ENCODE measurements around the gene NAA40. TPM values are rescaled to one million over a fixed set of nuclear protein-coding genes. Genes with fewer than 3 reads are reported as not detected.

Gene NAA40
- total RNA-seq, 1 experiment from 2014 or later, result 44.4 TPM

DNA sequence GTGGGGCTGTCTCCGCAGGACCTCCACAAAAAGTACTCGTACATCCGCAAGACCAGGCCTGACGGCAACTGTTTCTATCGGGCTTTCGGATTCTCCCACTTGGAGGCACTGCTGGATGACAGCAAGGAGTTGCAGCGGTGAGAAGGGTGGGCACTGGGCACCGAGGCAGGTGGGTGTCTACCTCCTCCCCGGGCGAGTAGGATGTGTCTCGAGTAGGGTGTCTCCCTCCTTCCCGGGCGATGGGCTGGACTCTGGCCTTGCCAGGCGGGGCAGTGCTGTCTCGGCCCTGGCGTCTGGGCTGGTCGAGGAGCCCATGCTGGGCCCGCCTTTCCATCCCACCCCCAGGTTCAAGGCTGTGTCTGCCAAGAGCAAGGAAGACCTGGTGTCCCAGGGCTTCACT is 57.7 kb downstream of the NAA40 start:
- H4K5ac ChIP-seq (ENCODE audit: insufficient read length, low read depth, low read length), result no peak overlapping the region
- no peak overlapping the region for H2BK120ac ChIP-seq (ENCODE audit: low read depth, low read length, poor library complexity, severe bottlenecking)
- H3K4me1 ChIP-seq (ENCODE audit: insufficient read depth, low read length), result no peaks in the 10 kb centered on the region
- no peak overlapping the region for H4K8ac ChIP-seq (replicated peaks; ENCODE audit: insufficient read length, low read depth, low read length)
- no peak overlapping the region for H2BK20ac ChIP-seq (ENCODE audit: low read depth, low read length, poor library complexity, severe bottlenecking)
- H3K4me2 ChIP-seq (ENCODE audit: insufficient read depth, insufficient read length, low read length), result no peak overlapping the region
- Mint-ChIP-seq H3K36me3 (ENCODE audit: insufficient read depth in 1 of 3, low read depth in 3 of 3) (peaks cover 26 to 59% (median 57%) of the 10 kb centered on the region in 3 experiments; a peak in 6 of 7 replicates), H3K9me3 (no peaks in the 10 kb centered on the region), H3K4me3 (no peak overlapping the region), H3K4me1 (peaks cover 7 to 13% of the 10 kb centered on the region in 2 experiments), H3K27ac (no peak overlapping the region), H3K27me3 (ENCODE audit: low read depth) (peaks cover 7% of the 10 kb centered on the region)
- H2AK5ac ChIP-seq (ENCODE audit: insufficient read length, low read length), result no peak overlapping the region
- H3K56ac ChIP-seq (ENCODE audit: insufficient read length, low read depth, low read length), result no peak overlapping the region
- H2BK12ac ChIP-seq (ENCODE audit: insufficient read length, low read depth, low read length), result no peak overlapping the region
- TF ChIP-seq, protein P1, sequence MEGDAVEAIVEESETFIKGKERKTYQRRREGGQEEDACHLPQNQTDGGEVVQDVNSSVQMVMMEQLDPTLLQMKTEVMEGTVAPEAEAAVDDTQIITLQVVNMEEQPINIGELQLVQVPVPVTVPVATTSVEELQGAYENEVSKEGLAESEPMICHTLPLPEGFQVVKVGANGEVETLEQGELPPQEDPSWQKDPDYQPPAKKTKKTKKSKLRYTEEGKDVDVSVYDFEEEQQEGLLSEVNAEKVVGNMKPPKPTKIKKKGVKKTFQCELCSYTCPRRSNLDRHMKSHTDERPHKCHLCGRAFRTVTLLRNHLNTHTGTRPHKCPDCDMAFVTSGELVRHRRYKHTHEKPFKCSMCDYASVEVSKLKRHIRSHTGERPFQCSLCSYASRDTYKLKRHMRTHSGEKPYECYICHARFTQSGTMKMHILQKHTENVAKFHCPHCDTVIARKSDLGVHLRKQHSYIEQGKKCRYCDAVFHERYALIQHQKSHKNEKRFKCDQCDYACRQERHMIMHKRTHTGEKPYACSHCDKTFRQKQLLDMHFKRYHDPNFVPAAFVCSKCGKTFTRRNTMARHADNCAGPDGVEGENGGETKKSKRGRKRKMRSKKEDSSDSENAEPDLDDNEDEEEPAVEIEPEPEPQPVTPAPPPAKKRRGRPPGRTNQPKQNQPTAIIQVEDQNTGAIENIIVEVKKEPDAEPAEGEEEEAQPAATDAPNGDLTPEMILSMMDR (conservative IDR thresholded peaks at IDR 0.05), result no peak
- no peak overlapping the region for H3K9ac ChIP-seq (ENCODE audit: extremely low read depth, insufficient read length, low read length)
- no peaks in the 10 kb centered on the region for H3K9me3 ChIP-seq (ENCODE audit: control insufficient read depth, low read depth, low read length)
- H2BK15ac ChIP-seq (ENCODE audit: low read depth, low read length), result no peak overlapping the region
- WGBS (ENCODE audit: extremely low coverage, insufficient read length, low lambda C conversion rate), result no CpG with 5 or more reads among the region's 18 CpGs
- no peak overlapping the region for H3K27ac ChIP-seq (ENCODE audit: insufficient read length, low read depth, low read length)
- H4K91ac ChIP-seq (ENCODE audit: insufficient read length, low read depth, low read length), result no peak overlapping the region
- H3K23ac ChIP-seq (ENCODE audit: insufficient read length, low read depth, low read length), result no peak overlapping the region
- H3K23me2 ChIP-seq (ENCODE audit: insufficient read length, low read depth, low read length, poor library complexity, severe bottlenecking), result peaks cover 11% of the 10 kb centered on the region
- H3K18ac ChIP-seq (ENCODE audit: insufficient read length, low read depth, low read length), result no peak overlapping the region
- no peak for DNase-seq
- H3K79me1 ChIP-seq (ENCODE audit: insufficient read depth, low read depth, low read length, poor library complexity, severe bottlenecking), result no peaks in the 10 kb centered on the region
- H4K20me1 ChIP-seq (ENCODE audit: control insufficient read depth, insufficient read depth, insufficient read length), result no peaks in the 10 kb centered on the region
- no peak overlapping the region for H3K14ac ChIP-seq (ENCODE audit: insufficient read depth, low read length)
- no peak overlapping the region for H3K4ac ChIP-seq (ENCODE audit: low read depth, low read length)
- no peak overlapping the region for H3T11ph ChIP-seq (ENCODE audit: low read length)
- H2BK5ac ChIP-seq (ENCODE audit: insufficient read length, low read length), result no peak overlapping the region
- H3K27me3 ChIP-seq (ENCODE audit: insufficient read depth, low read length), result no peaks in the 10 kb centered on the region; the same call in 1 of the 2 replicates
- no peaks in the 10 kb centered on the region for H3K79me2 ChIP-seq (ENCODE audit: insufficient read depth, low read length)
- H2AFZ ChIP-seq (ENCODE audit: low read length), result no peak overlapping the region

Data from H9 (cell line).